ENCODE results near the gene ZNF268. TPM values are rescaled to one million over a fixed set of nuclear protein-coding genes. Genes with fewer than 3 reads are reported as not detected.

Gene ZNF268
- polyA plus RNA-seq, 1 of the 3 experiments (the other 2 are of a cell fraction) = 5.2 TPM

GRCh38 chr12:133174901-133175300 is 6.4 kb upstream of the ZNF268 start:
- ChIA-PET CTCF (no interaction called here), POLR2A (no interaction called here)
- no peak overlapping the region for H2AFZ ChIP-seq (ENCODE audit: low read depth)
- H3K9me2 ChIP-seq = no peaks in the 10 kb centered on the region
- 11% methylated on average over 1 of the region's 1 CpG for WGBS (ENCODE audit: low lambda C conversion rate)
- DNase-seq = no peak
- TF ChIP-seq RFX5 (IDR thresholded peaks at IDR 0.05; ENCODE audit: low read length) (no peak), FOSL2 (IDR thresholded peaks at IDR 0.05; ENCODE audit: borderline replicate concordance, low read depth) (no peak), GATA2 (CRISPR knock-in tag; IDR thresholded peaks at IDR 0.05) (no peak), RAD21 (IDR thresholded peaks at IDR 0.05; ENCODE audit: low read length) (no peak), EP300 (IDR thresholded peaks at IDR 0.05; ENCODE audit: borderline replicate concordance in 1 of 2, low read depth in 1 of 2, low read length in 1 of 2) (no peak), YY1 (IDR thresholded peaks at IDR 0.05; ENCODE audit: low read depth) (no peak), SIN3A (IDR thresholded peaks at IDR 0.05; ENCODE audit: borderline replicate concordance, low read depth, low read length) (no peak), ZBTB33 (IDR thresholded peaks at IDR 0.05; ENCODE audit: borderline replicate concordance, low read depth) (no peak), TAF1 (IDR thresholded peaks at IDR 0.05; ENCODE audit: borderline replicate concordance, low read depth, low read length) (no peak), MEF2A (IDR thresholded peaks at IDR 0.05; ENCODE audit: borderline replicate concordance, low read depth) (no peak), MXI1 (IDR thresholded peaks at IDR 0.05; ENCODE audit: low read depth, low read length) (no peak), EZH2phosphoT487 (IDR thresholded peaks at IDR 0.05; ENCODE audit: borderline replicate concordance, low read depth) (no peak), POLR2AphosphoS5 (IDR thresholded peaks at IDR 0.05; ENCODE audit: low read depth, low read length) (no peak), GABPA (IDR thresholded peaks at IDR 0.05; ENCODE audit: low read depth) (no peak), FOXJ3 (CRISPR knock-in tag; IDR thresholded peaks at IDR 0.05) (no peak), RCOR1 (IDR thresholded peaks at IDR 0.05; ENCODE audit: low read length) (no peak)
- TF ChIP-seq, protein P1, sequence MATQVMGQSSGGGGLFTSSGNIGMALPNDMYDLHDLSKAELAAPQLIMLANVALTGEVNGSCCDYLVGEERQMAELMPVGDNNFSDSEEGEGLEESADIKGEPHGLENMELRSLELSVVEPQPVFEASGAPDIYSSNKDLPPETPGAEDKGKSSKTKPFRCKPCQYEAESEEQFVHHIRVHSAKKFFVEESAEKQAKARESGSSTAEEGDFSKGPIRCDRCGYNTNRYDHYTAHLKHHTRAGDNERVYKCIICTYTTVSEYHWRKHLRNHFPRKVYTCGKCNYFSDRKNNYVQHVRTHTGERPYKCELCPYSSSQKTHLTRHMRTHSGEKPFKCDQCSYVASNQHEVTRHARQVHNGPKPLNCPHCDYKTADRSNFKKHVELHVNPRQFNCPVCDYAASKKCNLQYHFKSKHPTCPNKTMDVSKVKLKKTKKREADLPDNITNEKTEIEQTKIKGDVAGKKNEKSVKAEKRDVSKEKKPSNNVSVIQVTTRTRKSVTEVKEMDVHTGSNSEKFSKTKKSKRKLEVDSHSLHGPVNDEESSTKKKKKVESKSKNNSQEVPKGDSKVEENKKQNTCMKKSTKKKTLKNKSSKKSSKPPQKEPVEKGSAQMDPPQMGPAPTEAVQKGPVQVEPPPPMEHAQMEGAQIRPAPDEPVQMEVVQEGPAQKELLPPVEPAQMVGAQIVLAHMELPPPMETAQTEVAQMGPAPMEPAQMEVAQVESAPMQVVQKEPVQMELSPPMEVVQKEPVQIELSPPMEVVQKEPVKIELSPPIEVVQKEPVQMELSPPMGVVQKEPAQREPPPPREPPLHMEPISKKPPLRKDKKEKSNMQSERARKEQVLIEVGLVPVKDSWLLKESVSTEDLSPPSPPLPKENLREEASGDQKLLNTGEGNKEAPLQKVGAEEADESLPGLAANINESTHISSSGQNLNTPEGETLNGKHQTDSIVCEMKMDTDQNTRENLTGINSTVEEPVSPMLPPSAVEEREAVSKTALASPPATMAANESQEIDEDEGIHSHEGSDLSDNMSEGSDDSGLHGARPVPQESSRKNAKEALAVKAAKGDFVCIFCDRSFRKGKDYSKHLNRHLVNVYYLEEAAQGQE (IDR thresholded peaks at IDR 0.05; ENCODE audit: low read depth, low read length) = no peak
- TF ChIP-seq, protein P2, sequence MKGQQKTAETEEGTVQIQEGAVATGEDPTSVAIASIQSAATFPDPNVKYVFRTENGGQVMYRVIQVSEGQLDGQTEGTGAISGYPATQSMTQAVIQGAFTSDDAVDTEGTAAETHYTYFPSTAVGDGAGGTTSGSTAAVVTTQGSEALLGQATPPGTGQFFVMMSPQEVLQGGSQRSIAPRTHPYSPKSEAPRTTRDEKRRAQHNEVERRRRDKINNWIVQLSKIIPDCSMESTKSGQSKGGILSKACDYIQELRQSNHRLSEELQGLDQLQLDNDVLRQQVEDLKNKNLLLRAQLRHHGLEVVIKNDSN (IDR thresholded peaks at IDR 0.05; ENCODE audit: borderline replicate concordance, low read depth) = no peak
- TF ChIP-seq, protein P3, sequence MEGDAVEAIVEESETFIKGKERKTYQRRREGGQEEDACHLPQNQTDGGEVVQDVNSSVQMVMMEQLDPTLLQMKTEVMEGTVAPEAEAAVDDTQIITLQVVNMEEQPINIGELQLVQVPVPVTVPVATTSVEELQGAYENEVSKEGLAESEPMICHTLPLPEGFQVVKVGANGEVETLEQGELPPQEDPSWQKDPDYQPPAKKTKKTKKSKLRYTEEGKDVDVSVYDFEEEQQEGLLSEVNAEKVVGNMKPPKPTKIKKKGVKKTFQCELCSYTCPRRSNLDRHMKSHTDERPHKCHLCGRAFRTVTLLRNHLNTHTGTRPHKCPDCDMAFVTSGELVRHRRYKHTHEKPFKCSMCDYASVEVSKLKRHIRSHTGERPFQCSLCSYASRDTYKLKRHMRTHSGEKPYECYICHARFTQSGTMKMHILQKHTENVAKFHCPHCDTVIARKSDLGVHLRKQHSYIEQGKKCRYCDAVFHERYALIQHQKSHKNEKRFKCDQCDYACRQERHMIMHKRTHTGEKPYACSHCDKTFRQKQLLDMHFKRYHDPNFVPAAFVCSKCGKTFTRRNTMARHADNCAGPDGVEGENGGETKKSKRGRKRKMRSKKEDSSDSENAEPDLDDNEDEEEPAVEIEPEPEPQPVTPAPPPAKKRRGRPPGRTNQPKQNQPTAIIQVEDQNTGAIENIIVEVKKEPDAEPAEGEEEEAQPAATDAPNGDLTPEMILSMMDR (IDR thresholded peaks at IDR 0.05) = no peak
- TF ChIP-seq, protein P4, sequence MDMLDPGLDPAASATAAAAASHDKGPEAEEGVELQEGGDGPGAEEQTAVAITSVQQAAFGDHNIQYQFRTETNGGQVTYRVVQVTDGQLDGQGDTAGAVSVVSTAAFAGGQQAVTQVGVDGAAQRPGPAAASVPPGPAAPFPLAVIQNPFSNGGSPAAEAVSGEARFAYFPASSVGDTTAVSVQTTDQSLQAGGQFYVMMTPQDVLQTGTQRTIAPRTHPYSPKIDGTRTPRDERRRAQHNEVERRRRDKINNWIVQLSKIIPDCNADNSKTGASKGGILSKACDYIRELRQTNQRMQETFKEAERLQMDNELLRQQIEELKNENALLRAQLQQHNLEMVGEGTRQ (IDR thresholded peaks at IDR 0.05; ENCODE audit: borderline replicate concordance, low read depth, low read length) = no peak
- H3K9ac ChIP-seq = no peak overlapping the region
- no peak overlapping the region for H3K27ac ChIP-seq (ENCODE audit: low read depth in 2 of 2, low read length in 1 of 2)
- H4K20me1 ChIP-seq (ENCODE audit: insufficient read depth) = no peaks in the 10 kb centered on the region
- no peaks in the 10 kb centered on the region for H3K79me2 ChIP-seq (ENCODE audit: insufficient read depth)
- no peak overlapping the region for H3K4me2 ChIP-seq
- no peak overlapping the region for H3K4me3 ChIP-seq (ENCODE audit: low read depth in 2 of 2, low read length in 1 of 2)
- no peaks in the 10 kb centered on the region for H3F3A ChIP-seq (replicated peaks; ENCODE audit: insufficient read depth)
- no peaks in the 10 kb centered on the region for H3K4me1 ChIP-seq (ENCODE audit: control insufficient read depth in 1 of 2, insufficient read depth in 2 of 2, low read depth in 1 of 2, low read length in 1 of 2)
- peaks cover 11% of the 10 kb centered on the region for H3K9me3 ChIP-seq
- H3K36me3 ChIP-seq (replicated peaks in 1 of 2; ENCODE audit: control insufficient read depth in 1 of 2, insufficient read depth in 2 of 2, low read length in 1 of 2) = no peaks in the 10 kb centered on the region
- no peaks in the 10 kb centered on the region for H3K27me3 ChIP-seq (ENCODE audit: insufficient read depth)

All from SK-N-SH (cell line).